Liver (tissue), 9 donors: Measurements from ENCODE around the gene NCMAP. TPM values are rescaled to one million over a fixed set of nuclear protein-coding genes. Genes with fewer than 3 reads are reported as not detected.

Experiments used
- DNase-seq: peaks from one replicate; pipeline ENCODE4 v3.0.0-alpha.2; 2017; ENCODE audit warnings: low spot score
- H3K27ac ChIP-seq, 2 donors: one replicate each; pipeline ENCODE4 v1.7.0; 2013; ENCODE audit warnings: inconsistent platforms in 2 of 2, low read length in 2 of 2, control low read depth in 1 of 2, low read depth in 1 of 2, mild to moderate bottlenecking in 1 of 2
- H3K27me3 ChIP-seq, 4 donors: one replicate each; pipeline versions ENCODE4 v1.6.1 to v1.7.0; 2013; ENCODE audit warnings: low read length in 3 of 4, inconsistent platforms in 1 of 4, mild to moderate bottlenecking in 1 of 4, moderate library complexity in 1 of 4; ENCODE audit not compliant: control insufficient read depth in 4 of 4, insufficient read depth in 4 of 4
- H3K36me3 ChIP-seq, 4 donors: one replicate each; pipeline versions ENCODE4 v1.6.1 to v1.7.0; 2013; ENCODE audit warnings: low read length in 3 of 4, mild to moderate bottlenecking in 3 of 4, low read depth in 1 of 4, moderate library complexity in 1 of 4; ENCODE audit not compliant: control insufficient read depth in 4 of 4, insufficient read depth in 3 of 4
- H3K4me1 ChIP-seq, 4 donors: one replicate each; pipeline versions ENCODE4 v1.6.1 to v1.7.0; 2013; ENCODE audit warnings: low read length in 3 of 4, mild to moderate bottlenecking in 3 of 4, moderate library complexity in 1 of 4; ENCODE audit not compliant: control insufficient read depth in 4 of 4, insufficient read depth in 4 of 4
- H3K4me3 ChIP-seq, 3 donors: one replicate each; pipeline versions ENCODE4 v1.6.1 to v1.7.0; 2013; ENCODE audit warnings: low read length in 3 of 3, control low read depth in 1 of 3, low read depth in 1 of 3, mild to moderate bottlenecking in 1 of 3
- H3K9ac ChIP-seq, 2 donors: one replicate each; pipeline ENCODE4 v1.7.0; 2013; ENCODE audit warnings: low read length in 2 of 2, mild to moderate bottlenecking in 2 of 2, moderate library complexity in 2 of 2, control low read depth in 1 of 2, low read depth in 1 of 2
- H3K9me3 ChIP-seq, 4 donors: one replicate each; pipeline versions ENCODE4 v1.6.1 to v1.7.0; 2013; ENCODE audit warnings: low read length in 3 of 4; ENCODE audit not compliant: control insufficient read depth in 4 of 4
- EGR1 ChIP-seq, 2 donors: IDR thresholded peaks; 2 replicates each; pipeline ENCODE4 v1.6.1; 2016 to 2018; ENCODE audit warnings: antibody characterized with exemption in 2 of 2, low read depth in 2 of 2
- FOXA1 ChIP-seq: IDR thresholded peaks from 2 replicates; pipeline ENCODE4 v1.6.1; 2016; ENCODE audit warnings: antibody characterized with exemption
- FOXA2 ChIP-seq: IDR thresholded peaks from 2 replicates; pipeline ENCODE4 v1.6.1; 2016; ENCODE audit warnings: antibody characterized with exemption
- GABPA ChIP-seq, 2 donors: IDR thresholded peaks in 1 of 2; conservative IDR thresholded peaks in 1 of 2; 2 replicates each; pipeline ENCODE4 v1.6.1; 2016; ENCODE audit warnings: antibody characterized with exemption in 2 of 2, mild to moderate bottlenecking in 1 of 2, moderate library complexity in 1 of 2
- HNF4A ChIP-seq, 2 donors: conservative IDR thresholded peaks; 2 replicates each; pipeline ENCODE4 v1.6.1; 2016; ENCODE audit warnings: antibody characterized with exemption in 2 of 2, mild to moderate bottlenecking in 2 of 2
- JUND ChIP-seq, 2 donors: IDR thresholded peaks; 2 replicates each; pipeline ENCODE4 v1.6.1; 2016; ENCODE audit warnings: antibody characterized with exemption in 2 of 2
- RAD21 ChIP-seq, 2 donors: IDR thresholded peaks; 2 replicates each; pipeline ENCODE4 v1.6.1; 2016; ENCODE audit warnings: antibody characterized with exemption in 2 of 2, mild to moderate bottlenecking in 2 of 2
- REST ChIP-seq: IDR thresholded peaks from 2 replicates; pipeline ENCODE4 v1.6.1; 2016; ENCODE audit warnings: antibody characterized with exemption, mild to moderate bottlenecking
- RXRA ChIP-seq, 2 donors: IDR thresholded peaks; 2 replicates each; pipeline ENCODE4 v1.6.1; 2017 to 2018; ENCODE audit warnings: antibody characterized with exemption in 2 of 2, mild to moderate bottlenecking in 1 of 2
- SP1 ChIP-seq: IDR thresholded peaks from 2 replicates; pipeline ENCODE4 v1.6.1; 2018; ENCODE audit warnings: antibody characterized with exemption, mild to moderate bottlenecking
- TAF1 ChIP-seq: conservative IDR thresholded peaks from 2 replicates; pipeline ENCODE4 v1.6.1; 2016; ENCODE audit warnings: antibody characterized with exemption, mild to moderate bottlenecking
- YY1 ChIP-seq: IDR thresholded peaks from 2 replicates; pipeline ENCODE4 v1.6.1; 2016; ENCODE audit warnings: antibody characterized with exemption, mild to moderate bottlenecking
- ZBTB33 ChIP-seq: IDR thresholded peaks from 2 replicates; pipeline ENCODE4 v1.6.1; 2016; ENCODE audit warnings: antibody characterized with exemption
- WGBS: extraction: QIAGEN DNeasy Blood & Tissue Kit; methylation state at CpG from one replicate; pipeline ENCODE4 v1.1.7; 2013; 5-methylcytosine and 5-hydroxymethylcytosine counted together
- polyA plus RNA-seq, 2 donors: library from polyadenylated mRNA; stranded (reverse) in 1 of 2; unstranded in 1 of 2; fragments of 200-250 nt in 1 of 2; fragments of >200 nt in 1 of 2; fragmentation: Nextera tagmentation in 1 of 2; extraction: Ambion mirVana in 1 of 2; gene quantifications; one replicate each; pipeline versions ENCODE4 v1.2.1 to v1.2.3, GENCODE V29; 2013 to 2015
- total RNA-seq, 2 donors: library from RNA; depleted of rRNA; stranded (reverse); fragments of >200 nt; gene quantifications; one replicate each; pipeline ENCODE4 v1.2.3, GENCODE V29; 2014
- TF ChIP-seq, protein P1 (sequence below): fragments of 150-350 bp; IDR thresholded peaks from 2 replicates; pipeline ENCODE4 v1.5.1; 2017; ENCODE audit warnings: improper control_type of control experiment, low read depth, low read length; ENCODE audit not compliant: missing input control
- TF ChIP-seq, protein P2 (sequence below): IDR thresholded peaks from 2 replicates; pipeline ENCODE4 v1.6.1; 2016; ENCODE audit warnings: antibody characterized with exemption
- donor health status: healthy.
- donor health status: healthy.
- donor health status: healthy.
- donor health status: healthy.
- donor health status: healthy.

Gene NCMAP
- total and polyA plus RNA-seq, 4 donors = 0.31 to 4.8 (median 0.61) TPM

DNA sequence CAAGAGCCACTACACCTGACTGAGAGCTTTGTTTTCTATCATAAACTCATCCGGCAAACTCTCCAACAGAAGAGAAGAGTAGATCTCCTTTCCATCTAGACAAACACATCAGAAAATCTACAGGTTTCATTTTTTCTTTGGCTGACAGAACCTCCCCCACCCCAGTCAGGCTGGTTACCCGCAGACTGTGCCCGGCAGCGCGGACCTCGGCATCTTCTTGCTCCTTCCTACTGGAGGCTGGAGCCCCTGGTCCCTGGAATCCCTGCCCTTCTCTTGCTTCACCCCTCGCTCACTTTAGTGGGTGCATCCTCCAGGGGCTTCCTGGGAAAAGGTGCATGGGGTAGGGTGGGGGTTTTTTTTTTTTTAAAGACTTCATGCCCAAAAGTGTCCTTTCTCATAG, 23.0 kb downstream of the NCMAP start:
- Histone ChIP-seq H3K4me3 (no peak overlapping the region), H3K27ac (no peak overlapping the region), H3K27me3 (no peaks in the 10 kb centered on the region), H3K9me3 (no peaks in the 10 kb centered on the region), H3K4me1 (peaks cover 0 to 6% (median under 1%) of the 10 kb centered on the region in 4 donors), H3K9ac (no peak overlapping the region), H3K36me3 (no peaks in the 10 kb centered on the region)
- WGBS = 94% methylated on average over 7 of the region's 7 CpGs
- no peak for TF ChIP-seq JUND (IDR thresholded peaks at IDR 0.05)
- no peak for DNase-seq

DNA sequence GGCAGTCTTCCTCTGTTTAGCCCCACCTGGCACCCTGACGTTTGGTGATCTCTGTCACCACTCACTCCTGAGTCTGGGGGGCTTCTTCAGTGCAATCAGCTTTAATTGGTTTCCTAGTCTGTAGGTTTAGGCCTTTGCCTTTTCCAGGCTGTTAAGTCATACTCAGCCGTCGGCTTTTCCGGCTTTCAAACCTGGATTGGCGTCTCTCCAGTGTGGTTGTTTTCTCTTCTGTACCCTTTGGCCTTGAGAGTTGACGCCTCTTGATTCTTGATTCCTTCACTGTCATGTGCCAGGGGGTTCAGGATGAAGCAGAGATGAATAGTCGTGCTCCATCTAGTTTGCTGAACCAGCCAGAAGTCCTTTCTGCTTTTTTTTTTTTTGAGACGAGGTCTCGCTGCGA, 24.9 kb downstream of the NCMAP start:
- no peak overlapping the region for H3K9ac ChIP-seq
- H3K36me3 ChIP-seq = no peaks in the 10 kb centered on the region
- TF ChIP-seq TAF1 (no peak), GABPA (IDR thresholded peaks at IDR 0.05 in 1 of 2, conservative IDR thresholded peaks at IDR 0.05 in 1 of 2) (no peak), FOXA1 (no peak), SP1 (peak; percentile 31), HNF4A (conservative IDR thresholded peaks at IDR 0.05) (peak; percentile 47), RAD21 (IDR thresholded peaks at IDR 0.05) (peak in 1 of 2 donors; percentile 6), RXRA (IDR thresholded peaks at IDR 0.05) (peak; percentile 12 to 16)
- TF ChIP-seq, protein P1, sequence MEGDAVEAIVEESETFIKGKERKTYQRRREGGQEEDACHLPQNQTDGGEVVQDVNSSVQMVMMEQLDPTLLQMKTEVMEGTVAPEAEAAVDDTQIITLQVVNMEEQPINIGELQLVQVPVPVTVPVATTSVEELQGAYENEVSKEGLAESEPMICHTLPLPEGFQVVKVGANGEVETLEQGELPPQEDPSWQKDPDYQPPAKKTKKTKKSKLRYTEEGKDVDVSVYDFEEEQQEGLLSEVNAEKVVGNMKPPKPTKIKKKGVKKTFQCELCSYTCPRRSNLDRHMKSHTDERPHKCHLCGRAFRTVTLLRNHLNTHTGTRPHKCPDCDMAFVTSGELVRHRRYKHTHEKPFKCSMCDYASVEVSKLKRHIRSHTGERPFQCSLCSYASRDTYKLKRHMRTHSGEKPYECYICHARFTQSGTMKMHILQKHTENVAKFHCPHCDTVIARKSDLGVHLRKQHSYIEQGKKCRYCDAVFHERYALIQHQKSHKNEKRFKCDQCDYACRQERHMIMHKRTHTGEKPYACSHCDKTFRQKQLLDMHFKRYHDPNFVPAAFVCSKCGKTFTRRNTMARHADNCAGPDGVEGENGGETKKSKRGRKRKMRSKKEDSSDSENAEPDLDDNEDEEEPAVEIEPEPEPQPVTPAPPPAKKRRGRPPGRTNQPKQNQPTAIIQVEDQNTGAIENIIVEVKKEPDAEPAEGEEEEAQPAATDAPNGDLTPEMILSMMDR = no peak
- TF ChIP-seq, protein P2, sequence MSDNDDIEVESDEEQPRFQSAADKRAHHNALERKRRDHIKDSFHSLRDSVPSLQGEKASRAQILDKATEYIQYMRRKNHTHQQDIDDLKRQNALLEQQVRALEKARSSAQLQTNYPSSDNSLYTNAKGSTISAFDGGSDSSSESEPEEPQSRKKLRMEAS = no peak
- peaks cover 0 to 6% (median under 1%) of the 10 kb centered on the region in 4 donors for H3K4me1 ChIP-seq
- no peak for DNase-seq
- no peak overlapping the region for H3K4me3 ChIP-seq
- no peaks in the 10 kb centered on the region for H3K27me3 ChIP-seq
- 47% methylated on average over 10 of the region's 10 CpGs for WGBS
- H3K27ac ChIP-seq = no peak overlapping the region
- H3K9me3 ChIP-seq = no peaks in the 10 kb centered on the region

- Histone ChIP-seq H3K27me3 (no peaks in the 10 kb centered on the region), H3K27ac (no peak overlapping the region), H3K36me3 (no peaks in the 10 kb centered on the region), H3K9ac (no peak overlapping the region), H3K4me3 (no peak overlapping the region), H3K4me1 (peaks cover 2 to 6% (median 3%) of the 10 kb centered on the region in 4 donors), H3K9me3 (no peaks in the 10 kb centered on the region)
- no peak for DNase-seq
- TF ChIP-seq HNF4A (conservative IDR thresholded peaks at IDR 0.05) = no peak
- no peak for TF ChIP-seq TAF1
- TF ChIP-seq, protein P2 = no peak
- no peak for TF ChIP-seq REST
- TF ChIP-seq GABPA (IDR thresholded peaks at IDR 0.05 in 1 of 2, conservative IDR thresholded peaks at IDR 0.05 in 1 of 2) = no peak
- TF ChIP-seq FOXA2 = no peak
- TF ChIP-seq, protein P1 = no peak
- TF ChIP-seq EGR1 (IDR thresholded peaks at IDR 0.05; ENCODE audit: low read depth in 2 of 2) = no peak
- no peak for TF ChIP-seq FOXA1
- TF ChIP-seq YY1 = no peak
- no peak for TF ChIP-seq ZBTB33
- no peak for TF ChIP-seq RXRA (IDR thresholded peaks at IDR 0.05)
- 65% methylated on average over 6 of the region's 6 CpGs for WGBS
Measured at GRCh38 chr1:24584171-24584647, 28.3 kb downstream of the NCMAP start.
